OCI-LY7 (cell line): Measurements from ENCODE around the gene KLHL17. TPM values are rescaled to one million over a fixed set of nuclear protein-coding genes. Genes with fewer than 3 reads are reported as not detected.
A peak's percentile ranks its signal among the peaks of the same experiment; 100 is the strongest.

Source experiments
- BruUV-seq: library from RNA; stranded (reverse); fragments of 400-500 nt; replicated peaks from 2 replicates; lab custom pipeline; 2021; lab: Mats Ljungman, UMichigan
- CTCF ChIA-PET: fragments of 300-600 bp; sonication (Branson Sonifier 250); formaldehyde crosslinking; loops from one replicate; lab custom pipeline; 2022; ENCODE audit warnings: antibody characterized with exemption; ENCODE audit not compliant: unreplicated experiment; lab: Charles Lee
- POLR2A ChIA-PET: fragments of 300-600 bp; sonication (Branson Sonifier 250); formaldehyde crosslinking; loops from one replicate; lab custom pipeline; 2022; ENCODE audit warnings: antibody characterized with exemption; lab: Charles Lee
- DNase-seq: peaks from one replicate; pipeline ENCODE4 v3.0.0-alpha.2; 2015; ENCODE audit warnings: low spot score
- H2AFZ ChIP-seq: fragments of 200-600 bp; sonication (generic), shearing (Covaris generic); 2 replicates; pipeline ENCODE4 v1.6.1; 2014; ENCODE audit warnings: mild to moderate bottlenecking, antibody characterized with exemption, low read length, moderate library complexity
- H3K27ac ChIP-seq: fragments of 200-600 bp; sonication (generic); 2 replicates; pipeline ENCODE4 v1.5.1; 2014; ENCODE audit warnings: mixed run types, low read depth, mild to moderate bottlenecking, moderate library complexity, low read length, inconsistent platforms; ENCODE audit not compliant: poor library complexity, severe bottlenecking
- H3K36me3 ChIP-seq: fragments of 200-600 bp; sonication (generic); 2 replicates; pipeline ENCODE4 v1.6.1; 2014; ENCODE audit warnings: mild to moderate bottlenecking, antibody characterized with exemption, low read length, moderate library complexity, mixed read lengths; ENCODE audit not compliant: insufficient read depth
- H3K4me1 ChIP-seq: fragments of 200-600 bp; sonication (generic); 2 replicates; pipeline ENCODE4 v1.5.1; 2014; ENCODE audit warnings: mild to moderate bottlenecking, low read length; ENCODE audit not compliant: insufficient read depth, poor library complexity, severe bottlenecking
- H3K4me2 ChIP-seq: fragments of 200-600 bp; sonication (generic); 2 replicates; pipeline ENCODE4 v1.6.1; 2014; ENCODE audit warnings: mild to moderate bottlenecking, low read length
- H3K4me3 ChIP-seq: fragments of 200-600 bp; sonication (generic); 2 replicates; pipeline ENCODE4 v1.5.1; 2014; ENCODE audit warnings: mild to moderate bottlenecking, low read depth, low read length; ENCODE audit not compliant: poor library complexity, severe bottlenecking
- H3K79me2 ChIP-seq: fragments of 200-600 bp; sonication (generic); 2 replicates; pipeline ENCODE4 v1.6.1; 2016; ENCODE audit warnings: low read depth, mild to moderate bottlenecking, low read length, moderate library complexity, mixed read lengths; ENCODE audit not compliant: insufficient read depth
- H3K9me2 ChIP-seq: fragments of 200-600 bp; sonication (generic); 2 replicates; pipeline ENCODE4 v1.6.1; 2016; ENCODE audit warnings: mild to moderate bottlenecking, low read length, mixed read lengths; ENCODE audit not compliant: insufficient read depth
- H3K9me3 ChIP-seq: fragments of 200-600 bp; sonication (generic); 2 replicates; pipeline ENCODE4 v1.6.1; 2014; ENCODE audit warnings: mild to moderate bottlenecking, mixed run types, low read length, mixed read lengths
- H4K20me1 ChIP-seq: fragments of 200-600 bp; sonication (generic); 2 replicates; pipeline ENCODE4 v1.6.1; 2014; ENCODE audit warnings: mild to moderate bottlenecking, antibody characterized with exemption, low read length, moderate library complexity, mixed read lengths; ENCODE audit not compliant: insufficient read depth
- EZH2phosphoT487 ChIP-seq: fragments of 200-600 bp; sonication (generic); IDR thresholded peaks from 2 replicates; pipeline ENCODE4 v1.6.1; 2018; ENCODE audit warnings: low read depth, borderline replicate concordance, mild to moderate bottlenecking, mixed run types, antibody characterized with exemption, low read length, moderate library complexity, mixed read lengths
- intact Hi-C: fragments of 100-400 bp; cut with micrococcal nuclease; formaldehyde crosslinking; loops from one replicate; pipeline ENCODE4 v1.10.0; 2022; ENCODE audit not compliant: unreplicated experiment
- total RNA-seq, 2 experiments: library from RNA; depleted of rRNA in 1 of 2; stranded (reverse); fragments of >200 nt in 1 of 2; shearing (Covaris generic) in 1 of 2; gene quantifications; 2 replicates each; pipeline ENCODE4 v1.2.3, GENCODE V29; 2014 to 2022
- TF ChIP-seq, protein P1 (sequence below): fragments of 200-600 bp; sonication (generic); conservative IDR thresholded peaks from 2 replicates; pipeline ENCODE4 v1.5.1; 2014; ENCODE audit warnings: mild to moderate bottlenecking, antibody characterized with exemption, low read length, moderate library complexity, mixed read lengths

KLHL17 gene
- total RNA-seq, 2 experiments from 2014 or later, result 21.7 to 23.3 TPM

GRCh38 chr1:943545-944340 lies 16.6 kb upstream of the KLHL17 start:
- H3K79me2 ChIP-seq, result no peaks in the 10 kb centered on the region
- H3K4me1 ChIP-seq, result peaks cover 5% of the 10 kb centered on the region
- ChIA-PET CTCF (no interaction called here), POLR2A (no interaction called here)
- H3K4me3 ChIP-seq, result no peak overlapping the region
- no peaks in the 10 kb centered on the region for H3K9me3 ChIP-seq
- no peaks in the 10 kb centered on the region; the same call in 1 of the 2 replicates for H4K20me1 ChIP-seq
- H2AFZ ChIP-seq, result no peak overlapping the region
- TF ChIP-seq EZH2phosphoT487, result no peak
- TF ChIP-seq, protein P1, sequence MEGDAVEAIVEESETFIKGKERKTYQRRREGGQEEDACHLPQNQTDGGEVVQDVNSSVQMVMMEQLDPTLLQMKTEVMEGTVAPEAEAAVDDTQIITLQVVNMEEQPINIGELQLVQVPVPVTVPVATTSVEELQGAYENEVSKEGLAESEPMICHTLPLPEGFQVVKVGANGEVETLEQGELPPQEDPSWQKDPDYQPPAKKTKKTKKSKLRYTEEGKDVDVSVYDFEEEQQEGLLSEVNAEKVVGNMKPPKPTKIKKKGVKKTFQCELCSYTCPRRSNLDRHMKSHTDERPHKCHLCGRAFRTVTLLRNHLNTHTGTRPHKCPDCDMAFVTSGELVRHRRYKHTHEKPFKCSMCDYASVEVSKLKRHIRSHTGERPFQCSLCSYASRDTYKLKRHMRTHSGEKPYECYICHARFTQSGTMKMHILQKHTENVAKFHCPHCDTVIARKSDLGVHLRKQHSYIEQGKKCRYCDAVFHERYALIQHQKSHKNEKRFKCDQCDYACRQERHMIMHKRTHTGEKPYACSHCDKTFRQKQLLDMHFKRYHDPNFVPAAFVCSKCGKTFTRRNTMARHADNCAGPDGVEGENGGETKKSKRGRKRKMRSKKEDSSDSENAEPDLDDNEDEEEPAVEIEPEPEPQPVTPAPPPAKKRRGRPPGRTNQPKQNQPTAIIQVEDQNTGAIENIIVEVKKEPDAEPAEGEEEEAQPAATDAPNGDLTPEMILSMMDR, result no peak
- intact Hi-C loops, result no loop called here
- H3K36me3 ChIP-seq, result peaks cover 34% of the 10 kb centered on the region
- no peak overlapping the region for H3K4me2 ChIP-seq
- no TSS peak for BruUV-seq
- no peaks in the 10 kb centered on the region for H3K9me2 ChIP-seq
- no peak for DNase-seq
- no peak overlapping the region for H3K27ac ChIP-seq

- Histone ChIP-seq H3K27ac (no peak overlapping the region), H3K9me3 (no peaks in the 10 kb centered on the region), H4K20me1 (no peaks in the 10 kb centered on the region), H3K9me2 (no peaks in the 10 kb centered on the region), H3K36me3 (peaks cover 43% of the 10 kb centered on the region), H3K79me2 (no peaks in the 10 kb centered on the region), H3K4me2 (no peak overlapping the region), H3K4me3 (no peak overlapping the region), H2AFZ (no peak overlapping the region), H3K4me1 (peaks cover 5% of the 10 kb centered on the region)
- POLR2A ChIA-PET, result no interaction called here
- intact Hi-C loops, result no loop called here
- DNase-seq, result no peak
- CTCF ChIA-PET, result no interaction called here
- TF ChIP-seq EZH2phosphoT487, result no peak
- TF ChIP-seq, protein P1, result no peak
- BruUV-seq, result TSS peak; percentile 93
Observed at GRCh38 chr1:944341-945325, 15.8 kb upstream of the KLHL17 start.
